Coronary artery (tissue), 2 donors: ENCODE measurements around the gene GRIA2.
"Not testable (repeated sequence)": the region's sequence is repeated elsewhere in the genome, so short reads cannot be mapped to it uniquely, and the experiment has no call there.

Experiments used
- DNase-seq: peaks from one replicate; pipeline ENCODE4 v3.0.0-alpha.2; 2017; ENCODE audit warnings: low spot score
- H3K27ac ChIP-seq, 2 donors: fragments of 200-600 bp; sonication (generic); one replicate each; pipeline ENCODE4 v1.5.1; 2016 to 2019
- H3K4me3 ChIP-seq: fragments of 200-600 bp; sonication (generic); 2 replicates; pipeline ENCODE4 v1.5.1; 2016; ENCODE audit warnings: mild to moderate bottlenecking, moderate library complexity
- TF ChIP-seq, protein P1 (sequence below): fragments of 200-600 bp; sonication (generic); IDR thresholded peaks from one replicate; pipeline ENCODE4 v1.5.1; 2019; ENCODE audit warnings: antibody characterized with exemption

Gene GRIA2

DNA sequence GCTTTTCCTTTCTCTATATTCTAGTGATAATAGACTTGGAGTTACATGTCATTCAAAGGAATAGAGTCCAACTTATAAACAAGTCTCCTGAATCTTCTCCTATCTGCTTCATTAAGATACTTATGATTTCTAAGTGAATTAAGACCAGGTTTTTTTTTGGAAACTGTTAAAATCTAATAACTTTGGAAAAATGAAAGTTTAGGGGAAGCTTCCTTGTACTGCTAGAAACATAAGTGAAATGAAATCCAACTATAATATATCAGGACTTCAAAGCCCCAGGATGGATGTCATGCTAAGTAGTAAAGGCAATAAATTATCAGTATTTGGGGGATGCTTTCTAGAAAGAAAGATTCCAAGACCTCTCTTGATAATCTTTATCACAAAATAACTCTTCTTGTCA lies 24.8 kb downstream of the GRIA2 start:
- no peak for DNase-seq
- Histone ChIP-seq H3K27ac (no peak overlapping the region), H3K4me3 (no peak overlapping the region)
- TF ChIP-seq, protein P1, sequence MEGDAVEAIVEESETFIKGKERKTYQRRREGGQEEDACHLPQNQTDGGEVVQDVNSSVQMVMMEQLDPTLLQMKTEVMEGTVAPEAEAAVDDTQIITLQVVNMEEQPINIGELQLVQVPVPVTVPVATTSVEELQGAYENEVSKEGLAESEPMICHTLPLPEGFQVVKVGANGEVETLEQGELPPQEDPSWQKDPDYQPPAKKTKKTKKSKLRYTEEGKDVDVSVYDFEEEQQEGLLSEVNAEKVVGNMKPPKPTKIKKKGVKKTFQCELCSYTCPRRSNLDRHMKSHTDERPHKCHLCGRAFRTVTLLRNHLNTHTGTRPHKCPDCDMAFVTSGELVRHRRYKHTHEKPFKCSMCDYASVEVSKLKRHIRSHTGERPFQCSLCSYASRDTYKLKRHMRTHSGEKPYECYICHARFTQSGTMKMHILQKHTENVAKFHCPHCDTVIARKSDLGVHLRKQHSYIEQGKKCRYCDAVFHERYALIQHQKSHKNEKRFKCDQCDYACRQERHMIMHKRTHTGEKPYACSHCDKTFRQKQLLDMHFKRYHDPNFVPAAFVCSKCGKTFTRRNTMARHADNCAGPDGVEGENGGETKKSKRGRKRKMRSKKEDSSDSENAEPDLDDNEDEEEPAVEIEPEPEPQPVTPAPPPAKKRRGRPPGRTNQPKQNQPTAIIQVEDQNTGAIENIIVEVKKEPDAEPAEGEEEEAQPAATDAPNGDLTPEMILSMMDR, result no peak

DNA sequence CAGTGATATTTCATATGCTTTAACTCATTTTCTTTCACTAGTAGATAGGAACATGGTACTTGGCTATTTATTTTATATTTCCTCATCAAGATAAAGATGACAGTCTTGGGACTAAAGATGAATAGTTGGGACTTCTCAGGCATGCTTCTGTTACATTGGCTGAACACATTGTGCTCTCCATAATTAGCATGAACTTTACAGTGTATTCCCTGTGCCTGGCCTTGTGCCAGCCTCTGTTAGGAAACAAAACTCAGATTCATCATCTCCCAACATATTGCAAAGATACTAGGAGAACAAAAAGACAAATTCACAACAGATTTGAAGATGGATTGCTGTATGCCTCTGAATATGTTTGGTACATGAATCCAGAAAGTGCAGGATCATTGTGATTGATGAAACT lies 26.4 kb downstream of the GRIA2 start:
- DNase-seq, result no peak
- Histone ChIP-seq H3K27ac (no peak overlapping the region), H3K4me3 (no peak overlapping the region)
- TF ChIP-seq, protein P1, result no peak

DNA sequence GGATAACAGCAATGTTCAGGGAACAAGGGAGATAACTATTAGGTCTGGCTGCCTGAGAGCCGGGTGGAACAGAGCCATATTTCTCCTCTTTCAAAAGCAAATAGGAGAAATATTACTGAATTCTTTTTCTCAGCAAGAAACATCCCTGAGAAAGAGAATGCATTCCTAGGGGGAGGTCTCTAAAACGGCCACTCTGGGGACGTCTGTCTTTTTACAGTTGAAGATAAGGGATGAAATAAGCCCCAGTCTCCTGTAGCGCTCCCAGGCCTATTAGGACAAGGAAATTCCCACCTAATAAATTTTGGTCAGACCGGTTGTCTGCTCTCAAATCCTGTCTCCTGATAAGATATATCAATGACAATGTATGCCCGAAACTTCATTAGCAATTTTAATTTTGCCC lies 37.6 kb downstream of the GRIA2 start:
- DNase-seq, H3K4me3 ChIP-seq, H3K27ac ChIP-seq: not testable (repeated sequence)

DNA sequence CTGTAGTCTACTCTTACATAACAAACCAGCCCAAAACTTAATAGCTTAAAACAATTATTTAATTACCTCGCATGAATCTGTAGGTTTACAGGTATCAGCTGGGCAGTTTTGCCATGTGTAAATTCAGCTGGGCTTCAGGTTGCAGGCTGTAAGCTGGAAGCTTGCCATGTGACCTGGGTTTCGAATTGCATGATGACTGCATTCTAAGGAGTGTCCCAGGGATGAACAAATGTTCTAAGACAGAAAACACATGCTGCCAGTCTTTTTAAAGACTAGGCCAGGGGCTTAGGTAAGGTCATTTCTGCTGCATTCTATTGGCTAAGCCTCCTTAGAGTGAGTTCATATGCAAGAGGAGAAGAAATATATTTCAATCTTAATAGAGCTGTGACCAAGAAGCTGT lies 44.8 kb downstream of the GRIA2 start:
- DNase-seq, result no peak
- TF ChIP-seq, protein P1, result no peak
- no peak overlapping the region for H3K27ac ChIP-seq
- H3K4me3 ChIP-seq, result no peak overlapping the region

DNA sequence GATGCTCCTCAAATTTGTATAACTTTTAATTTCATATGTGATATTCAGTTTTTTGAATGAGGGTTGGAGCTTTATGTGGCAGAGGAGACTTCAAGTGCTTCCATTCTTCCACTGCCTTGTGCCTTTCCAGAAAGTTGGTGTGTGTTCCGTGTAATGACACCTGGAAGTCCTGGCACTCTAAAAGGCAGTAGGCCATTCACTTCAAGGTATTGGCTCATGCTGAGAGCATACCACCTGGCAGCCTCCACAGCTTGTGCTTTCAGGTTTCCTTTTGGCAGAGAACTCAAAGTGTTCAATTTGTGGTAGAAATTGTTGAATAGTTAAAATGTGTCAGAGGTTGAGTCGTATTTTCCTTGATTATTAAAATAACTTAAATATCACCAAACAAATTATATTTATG lies 49.6 kb downstream of the GRIA2 start:
- DNase-seq, result no peak
- Histone ChIP-seq H3K27ac (no peak overlapping the region), H3K4me3 (no peak overlapping the region)
- TF ChIP-seq, protein P1, result no peak

DNA sequence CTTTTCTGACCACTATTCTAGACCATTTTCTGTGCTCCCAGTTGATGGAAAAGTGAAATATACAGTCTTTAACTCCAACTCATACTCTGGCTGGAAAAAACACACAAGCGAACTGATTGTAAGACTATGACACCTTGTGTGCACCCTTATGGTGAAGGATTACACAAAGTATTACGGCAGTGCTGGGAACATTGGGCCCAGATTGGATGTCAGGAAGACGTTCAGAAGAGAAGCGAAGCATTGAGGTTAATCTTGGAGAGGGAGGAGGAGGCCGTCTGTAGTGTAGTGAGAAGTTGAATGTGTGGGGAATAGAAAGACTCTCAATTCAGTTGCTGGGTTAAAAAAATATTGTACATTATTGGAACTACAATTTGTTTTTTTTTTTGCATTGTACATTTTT lies 50.0 kb downstream of the GRIA2 start:
- TF ChIP-seq, protein P1, result no peak
- no peak for DNase-seq
- H3K27ac ChIP-seq, result no peak overlapping the region
- H3K4me3 ChIP-seq, result no peak overlapping the region

DNA sequence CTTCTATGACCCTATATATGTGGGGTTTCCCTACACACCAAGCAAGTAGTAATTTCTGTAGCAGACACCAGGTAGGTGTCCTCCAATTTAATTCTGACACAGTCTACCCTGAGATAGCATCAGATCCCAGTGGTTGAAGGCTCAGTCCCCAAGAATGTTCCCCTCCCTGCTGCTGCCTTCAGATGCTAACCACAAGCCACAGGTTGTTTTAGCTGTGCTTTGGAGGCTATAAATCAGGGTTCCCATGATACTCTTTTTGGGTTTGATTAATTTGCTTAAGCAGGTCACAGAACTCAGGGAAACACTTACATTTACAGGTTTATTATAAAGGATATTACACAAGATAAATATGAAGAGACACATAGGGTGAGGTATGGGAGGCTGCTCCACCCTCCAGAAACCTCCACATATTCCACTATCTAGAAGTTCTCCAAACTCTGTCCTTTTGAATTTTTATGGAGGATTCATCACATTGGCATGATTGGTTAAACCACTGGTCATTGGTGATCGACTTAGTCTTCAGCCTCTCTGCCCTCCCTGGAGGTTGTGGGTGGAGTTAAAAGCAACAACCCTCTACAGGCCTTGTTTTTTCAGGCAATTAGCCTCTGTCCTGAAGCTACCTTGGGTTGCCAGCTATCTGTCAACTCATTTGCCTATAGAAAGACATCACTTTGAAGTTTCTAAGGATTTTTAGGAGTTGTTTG lies 50.8 kb downstream of the GRIA2 start:
- Histone ChIP-seq H3K27ac (no peak overlapping the region), H3K4me3 (no peak overlapping the region)
- no peak for DNase-seq
- TF ChIP-seq, protein P1, result no peak
